Lower leg skin (tissue), 3 donors: ENCODE measurements around the gene ALCAM.

Experiments
- CTCF ChIP-seq, 3 donors: fragments of 450-650 bp; IDR thresholded peaks; one replicate each; pipeline ENCODE4 v1.5.1; 2016; ENCODE audit warnings: antibody characterized with exemption in 3 of 3, mild to moderate bottlenecking in 3 of 3, moderate library complexity in 2 of 3
- POLR2A ChIP-seq, 2 donors: fragments of 450-650 bp; IDR thresholded peaks; one replicate each; pipeline ENCODE4 v1.6.1; 2016 to 2017; ENCODE audit warnings: antibody characterized with exemption in 2 of 2, mild to moderate bottlenecking in 1 of 2, moderate library complexity in 1 of 2

- TF ChIP-seq CTCF (IDR thresholded peaks at IDR 0.05) (no peak), POLR2A (IDR thresholded peaks at IDR 0.05) (no peak)
Observed at GRCh38 chr3:105528955-105529354, 162.2 kb downstream of the ALCAM start.
